Measurements from ENCODE around the gene TCF7.

DNA sequence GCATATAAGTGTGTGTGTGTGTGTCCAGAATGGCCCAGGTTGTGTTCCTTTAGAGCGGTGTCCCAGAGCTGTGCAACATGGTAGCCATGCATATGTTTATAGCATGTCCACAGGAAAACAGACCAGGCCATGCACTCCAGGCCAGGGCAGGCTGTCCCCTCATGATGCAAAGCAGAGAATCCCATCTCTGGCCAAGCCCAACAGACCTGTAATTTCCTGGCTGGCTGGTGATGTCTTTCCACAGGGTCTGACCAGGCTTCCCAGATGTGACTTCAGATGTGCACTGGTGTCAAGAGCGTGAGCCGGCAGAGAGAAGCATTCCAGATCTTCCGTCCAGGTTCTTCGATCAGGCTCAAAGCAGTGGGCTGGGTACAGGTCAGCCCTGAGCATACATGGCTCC lies 21.1 kb upstream of the TCF7 start:
- TF ChIP-seq, protein P1, sequence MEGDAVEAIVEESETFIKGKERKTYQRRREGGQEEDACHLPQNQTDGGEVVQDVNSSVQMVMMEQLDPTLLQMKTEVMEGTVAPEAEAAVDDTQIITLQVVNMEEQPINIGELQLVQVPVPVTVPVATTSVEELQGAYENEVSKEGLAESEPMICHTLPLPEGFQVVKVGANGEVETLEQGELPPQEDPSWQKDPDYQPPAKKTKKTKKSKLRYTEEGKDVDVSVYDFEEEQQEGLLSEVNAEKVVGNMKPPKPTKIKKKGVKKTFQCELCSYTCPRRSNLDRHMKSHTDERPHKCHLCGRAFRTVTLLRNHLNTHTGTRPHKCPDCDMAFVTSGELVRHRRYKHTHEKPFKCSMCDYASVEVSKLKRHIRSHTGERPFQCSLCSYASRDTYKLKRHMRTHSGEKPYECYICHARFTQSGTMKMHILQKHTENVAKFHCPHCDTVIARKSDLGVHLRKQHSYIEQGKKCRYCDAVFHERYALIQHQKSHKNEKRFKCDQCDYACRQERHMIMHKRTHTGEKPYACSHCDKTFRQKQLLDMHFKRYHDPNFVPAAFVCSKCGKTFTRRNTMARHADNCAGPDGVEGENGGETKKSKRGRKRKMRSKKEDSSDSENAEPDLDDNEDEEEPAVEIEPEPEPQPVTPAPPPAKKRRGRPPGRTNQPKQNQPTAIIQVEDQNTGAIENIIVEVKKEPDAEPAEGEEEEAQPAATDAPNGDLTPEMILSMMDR (conservative IDR thresholded peaks at IDR 0.05; ENCODE audit: low read length) = no peak
- TF ChIP-seq EZH2phosphoT487 (IDR thresholded peaks at IDR 0.05; ENCODE audit: borderline replicate concordance, low read depth, low read length) = no peak

All from OCI-LY7 (cell line).